Measurements from ENCODE around the gene SCPEP1.

DNA sequence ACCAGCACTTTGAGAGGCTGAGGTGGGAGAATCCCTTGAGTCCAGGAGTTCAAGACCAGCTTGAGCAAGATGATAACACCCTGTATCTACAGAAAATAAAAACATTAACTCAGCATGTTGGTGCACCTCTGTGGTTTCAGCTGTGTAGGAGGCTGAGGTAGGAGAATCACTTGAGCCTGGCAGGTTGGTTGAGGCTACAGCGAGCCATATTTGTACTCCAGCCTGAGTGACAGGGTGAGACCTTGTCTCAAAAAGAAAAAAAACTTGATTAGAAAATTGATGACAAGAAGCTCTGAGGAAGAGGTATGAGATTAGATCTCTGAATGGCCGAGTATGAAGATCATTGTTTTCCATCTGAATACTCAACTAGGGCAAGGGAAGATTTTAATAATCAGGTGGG lies 31.0 kb downstream of the SCPEP1 start:
- TF ChIP-seq CTCF (IDR thresholded peaks at IDR 0.05): no peak
- no peak for TF ChIP-seq POLR2A (IDR thresholded peaks at IDR 0.05)
